ENCODE data around the gene APC2. TPM values are rescaled to one million over a fixed set of nuclear protein-coding genes. Genes with fewer than 3 reads are reported as not detected.

APC2 gene
- total RNA-seq, 1 donor = 0.27 TPM

DNA sequence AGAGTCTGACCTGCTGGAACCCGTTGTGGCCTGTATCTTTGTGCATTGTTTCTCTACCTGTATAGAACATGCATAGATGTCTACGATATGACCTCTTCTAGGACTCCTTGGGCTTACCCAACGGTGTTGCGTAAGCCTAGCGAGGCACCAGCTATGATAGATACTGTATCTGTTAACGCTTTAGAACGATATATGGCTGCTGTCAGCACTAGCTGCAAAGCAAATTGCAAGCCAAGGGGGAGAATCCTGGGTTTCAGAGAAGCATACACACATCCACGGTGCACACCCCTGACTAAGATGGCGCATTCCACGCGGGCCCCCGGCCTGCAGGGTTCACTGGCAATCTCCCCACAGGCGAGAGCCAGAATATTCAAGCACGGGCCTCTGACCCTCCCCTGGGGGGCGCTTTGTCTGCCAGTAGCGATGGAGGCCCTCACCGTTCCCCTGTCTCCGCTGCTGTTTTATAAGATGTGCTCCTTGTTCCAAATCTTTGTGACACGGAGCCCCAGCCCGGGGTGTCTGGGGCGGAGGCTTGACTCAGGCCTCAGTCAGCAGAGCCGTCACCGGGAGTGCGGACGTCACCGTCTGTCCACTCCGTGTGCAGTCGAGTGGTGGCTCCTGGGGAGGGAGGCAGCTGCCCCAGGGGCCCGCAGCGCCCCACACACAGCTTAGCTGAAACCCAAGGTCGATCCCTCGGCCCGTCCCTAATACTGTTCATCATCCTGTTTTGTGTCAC, 24.7 kb upstream of the APC2 start:
- TF ChIP-seq, protein P1, sequence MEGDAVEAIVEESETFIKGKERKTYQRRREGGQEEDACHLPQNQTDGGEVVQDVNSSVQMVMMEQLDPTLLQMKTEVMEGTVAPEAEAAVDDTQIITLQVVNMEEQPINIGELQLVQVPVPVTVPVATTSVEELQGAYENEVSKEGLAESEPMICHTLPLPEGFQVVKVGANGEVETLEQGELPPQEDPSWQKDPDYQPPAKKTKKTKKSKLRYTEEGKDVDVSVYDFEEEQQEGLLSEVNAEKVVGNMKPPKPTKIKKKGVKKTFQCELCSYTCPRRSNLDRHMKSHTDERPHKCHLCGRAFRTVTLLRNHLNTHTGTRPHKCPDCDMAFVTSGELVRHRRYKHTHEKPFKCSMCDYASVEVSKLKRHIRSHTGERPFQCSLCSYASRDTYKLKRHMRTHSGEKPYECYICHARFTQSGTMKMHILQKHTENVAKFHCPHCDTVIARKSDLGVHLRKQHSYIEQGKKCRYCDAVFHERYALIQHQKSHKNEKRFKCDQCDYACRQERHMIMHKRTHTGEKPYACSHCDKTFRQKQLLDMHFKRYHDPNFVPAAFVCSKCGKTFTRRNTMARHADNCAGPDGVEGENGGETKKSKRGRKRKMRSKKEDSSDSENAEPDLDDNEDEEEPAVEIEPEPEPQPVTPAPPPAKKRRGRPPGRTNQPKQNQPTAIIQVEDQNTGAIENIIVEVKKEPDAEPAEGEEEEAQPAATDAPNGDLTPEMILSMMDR (IDR thresholded peaks at IDR 0.05; ENCODE audit: insufficient read depth, low read length) = no peak
- H3K4me3 ChIP-seq (ENCODE audit: low read depth, low read length) = no peak overlapping the region
- no peak for DNase-seq (ENCODE audit: low read depth)

DNA sequence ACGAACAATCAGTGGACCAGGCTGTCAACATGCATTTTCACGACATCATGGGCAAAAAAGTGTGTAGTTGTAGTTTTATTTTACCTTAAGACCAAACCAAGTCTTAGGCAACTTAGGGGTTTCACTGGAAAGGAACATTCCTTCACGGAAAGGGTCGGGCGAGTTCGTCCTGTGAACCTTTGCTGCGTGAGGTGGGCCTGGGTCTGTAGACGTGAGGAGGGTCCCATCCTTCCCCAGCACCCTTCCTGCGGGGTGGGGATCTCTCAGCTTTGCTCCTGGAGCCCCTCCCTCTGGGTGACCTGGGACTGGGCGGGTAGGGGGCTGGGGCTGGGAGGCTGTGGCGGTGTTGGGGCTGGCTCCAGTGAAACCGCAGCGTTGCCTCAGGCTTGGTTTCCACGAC, 24.0 kb upstream of the APC2 start:
- H3K4me3 ChIP-seq (ENCODE audit: low read depth, low read length) = no peak overlapping the region
- TF ChIP-seq, protein P1 (IDR thresholded peaks at IDR 0.05; ENCODE audit: insufficient read depth, low read length) = no peak
- DNase-seq (ENCODE audit: low read depth) = no peak

DNA sequence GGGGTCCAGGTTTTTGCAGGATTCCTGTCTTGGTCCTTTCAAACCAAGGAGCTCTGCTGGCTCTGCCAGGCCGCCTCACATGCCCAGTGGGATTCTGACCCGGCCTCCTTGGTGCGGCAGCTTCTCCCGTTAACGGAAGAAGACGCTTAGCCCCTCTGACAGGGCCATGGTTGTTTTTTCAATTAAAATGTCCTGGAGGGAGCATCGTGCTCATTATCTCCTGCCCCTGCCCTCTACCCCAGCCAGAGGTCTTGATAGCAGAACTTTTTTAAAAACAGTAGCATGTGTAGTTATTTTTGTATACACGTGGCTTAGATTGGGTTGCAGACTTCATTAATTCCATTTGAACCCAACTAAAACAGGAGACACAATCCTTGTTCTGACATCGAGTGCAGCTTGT, 23.2 kb upstream of the APC2 start:
- no peak for DNase-seq (ENCODE audit: low read depth)
- H3K4me3 ChIP-seq (ENCODE audit: low read depth, low read length) = no peak overlapping the region
- TF ChIP-seq, protein P1 (IDR thresholded peaks at IDR 0.05; ENCODE audit: insufficient read depth, low read length) = no peak

DNA sequence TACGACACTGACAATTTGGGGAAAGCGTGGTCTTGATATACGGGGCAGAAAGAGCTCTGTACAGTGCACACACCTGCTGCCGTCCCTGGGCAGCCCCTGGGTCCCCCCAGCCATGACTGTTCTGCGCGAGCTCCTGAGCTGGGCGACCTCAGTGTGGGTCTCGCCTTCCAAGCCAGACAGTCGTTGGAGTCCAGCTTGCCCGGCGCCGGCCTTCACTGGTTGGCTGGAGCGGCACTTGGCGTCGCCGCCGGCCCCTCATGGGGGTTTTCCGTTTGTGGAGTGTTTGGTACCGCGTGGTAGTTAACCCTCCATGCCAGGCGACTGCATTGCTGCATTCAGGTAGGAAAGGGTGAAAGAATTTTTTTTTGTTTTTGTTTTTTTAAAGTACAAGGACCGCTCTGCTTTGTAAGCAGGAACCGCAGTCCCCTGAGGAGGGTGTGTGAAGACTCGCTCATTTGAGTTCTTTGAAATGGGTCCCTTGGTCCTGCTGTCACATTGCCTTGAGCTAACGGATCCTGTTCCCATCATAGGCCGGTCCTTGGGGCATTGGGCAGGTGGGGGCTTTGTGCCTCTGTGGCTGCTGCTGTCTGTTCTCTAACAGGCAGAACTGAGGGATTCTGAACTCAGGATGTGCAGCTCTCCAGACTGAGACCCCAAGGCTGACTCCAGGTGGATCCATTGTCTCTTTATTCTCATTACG, 22.6 kb upstream of the APC2 start:
- no peak for DNase-seq (ENCODE audit: low read depth)
- H3K4me3 ChIP-seq (ENCODE audit: low read depth, low read length) = no peak overlapping the region
- TF ChIP-seq, protein P1 (IDR thresholded peaks at IDR 0.05; ENCODE audit: insufficient read depth, low read length) = no peak

DNA sequence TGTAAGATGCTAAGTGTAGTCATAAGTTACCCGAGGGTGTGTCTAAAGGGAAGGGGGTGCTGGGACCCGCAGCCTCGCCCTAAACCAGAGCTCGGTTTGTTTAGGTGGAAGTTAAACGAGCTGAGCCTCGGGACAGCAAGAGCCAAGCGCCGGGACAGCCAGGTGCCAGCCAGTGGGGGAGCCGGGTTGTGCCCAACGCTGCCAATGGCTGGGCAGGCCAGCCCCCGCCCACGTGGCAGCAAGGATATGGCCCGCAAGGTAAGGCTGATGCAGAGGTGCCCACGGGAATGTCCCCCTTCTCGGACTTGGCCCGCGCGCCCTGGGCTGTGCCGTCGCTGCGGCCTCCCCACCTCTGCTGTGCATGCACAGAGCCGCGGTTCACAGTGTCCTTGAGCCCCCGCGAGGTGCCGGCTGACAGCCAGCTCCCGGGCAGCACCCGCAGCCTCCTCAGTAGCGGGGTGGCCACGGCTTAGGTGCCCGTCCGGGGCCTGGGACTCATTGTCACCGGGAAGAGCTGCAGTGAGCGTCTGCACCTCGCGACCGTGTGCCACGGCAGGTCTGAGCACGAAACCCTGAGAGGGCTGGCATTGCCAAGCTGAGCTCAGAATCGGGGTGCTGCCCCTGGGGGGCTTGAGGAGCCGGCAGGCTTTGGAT, 21.1 kb upstream of the APC2 start:
- DNase-seq (ENCODE audit: low read depth) = no peak
- TF ChIP-seq, protein P1 (IDR thresholded peaks at IDR 0.05; ENCODE audit: insufficient read depth, low read length) = no peak
- H3K4me3 ChIP-seq (ENCODE audit: low read depth, low read length) = no peak overlapping the region

DNA sequence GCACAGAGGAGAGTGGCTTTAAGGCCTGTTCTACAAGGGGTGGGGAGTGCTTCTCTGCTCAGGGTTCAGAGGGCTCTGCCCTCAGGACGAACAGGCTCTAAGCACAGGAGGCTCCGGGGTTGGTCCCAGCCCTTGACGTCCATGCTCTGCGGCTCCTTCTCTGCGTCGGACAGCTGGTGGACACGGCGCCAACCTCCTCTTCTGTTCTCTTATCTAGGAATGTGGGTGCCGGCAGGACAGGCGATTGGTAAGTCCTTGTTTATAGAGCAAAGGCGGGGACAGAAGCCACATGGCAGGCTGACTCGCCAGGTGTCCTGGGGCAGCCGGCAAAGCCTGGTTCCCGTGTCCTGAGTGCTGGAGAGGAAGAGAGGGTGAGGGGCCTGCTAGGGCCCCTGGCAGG, 20.2 kb upstream of the APC2 start:
- TF ChIP-seq, protein P1 (IDR thresholded peaks at IDR 0.05; ENCODE audit: insufficient read depth, low read length) = no peak
- no peak for DNase-seq (ENCODE audit: low read depth)
- no peak overlapping the region for H3K4me3 ChIP-seq (ENCODE audit: low read depth, low read length)

Data from fibroblast of the aortic adventitia (primary cell).